GM21360 (cell line): ENCODE results near the gene CMTR1.
"Not testable (repeated sequence)": the region's sequence is repeated elsewhere in the genome, so short reads cannot be mapped to it uniquely, and the experiment has no call there.

Experiments
- ATAC-seq: cut with Tn5 transposase; IDR thresholded peaks from one replicate; pipeline ENCODE4 v1.9.1; 2021; ENCODE audit warnings: mild to moderate bottlenecking, moderate library complexity; ENCODE audit not compliant: unreplicated experiment

Gene CMTR1

DNA sequence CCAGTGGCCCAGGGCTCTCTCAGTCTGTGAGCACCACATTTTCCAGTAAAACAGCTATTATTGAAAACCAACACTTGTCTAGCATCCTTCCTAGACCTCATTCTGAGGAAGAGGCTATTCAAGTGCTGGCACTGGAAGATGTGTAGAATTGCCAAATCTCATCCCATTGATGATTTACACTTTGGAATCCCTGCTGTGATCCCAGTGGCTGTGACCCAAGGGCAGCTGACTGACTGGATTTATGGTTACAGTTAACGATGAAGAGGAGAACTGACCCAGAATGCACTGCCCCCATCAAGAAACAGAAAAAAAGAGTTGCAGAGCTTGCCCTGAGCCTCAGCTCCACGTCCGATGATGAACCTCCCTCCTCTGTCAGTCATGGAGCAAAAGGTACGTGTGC, 2.4 kb downstream of the CMTR1 start:
- ATAC-seq: no peak

DNA sequence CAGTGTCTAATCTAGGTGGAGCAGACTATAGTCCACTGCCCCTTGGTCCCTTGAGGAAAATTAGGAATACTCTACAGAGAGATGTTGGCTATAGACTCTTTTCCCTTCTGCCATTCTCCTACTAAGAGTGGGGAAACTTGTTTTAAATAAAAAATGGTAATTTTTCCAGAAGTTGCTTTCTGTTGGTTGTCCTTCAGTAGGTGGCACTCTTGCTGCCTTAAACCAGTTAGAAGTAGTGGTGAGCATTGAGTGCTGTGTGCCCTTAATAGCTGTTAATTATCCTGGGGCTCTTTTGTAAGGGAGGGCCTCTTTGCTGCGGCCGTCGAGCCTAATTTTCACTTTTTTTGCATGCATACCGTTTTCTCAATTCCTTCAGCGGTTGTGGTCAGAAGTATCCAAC, 2.8 kb downstream of the CMTR1 start:
- no peak for ATAC-seq

DNA sequence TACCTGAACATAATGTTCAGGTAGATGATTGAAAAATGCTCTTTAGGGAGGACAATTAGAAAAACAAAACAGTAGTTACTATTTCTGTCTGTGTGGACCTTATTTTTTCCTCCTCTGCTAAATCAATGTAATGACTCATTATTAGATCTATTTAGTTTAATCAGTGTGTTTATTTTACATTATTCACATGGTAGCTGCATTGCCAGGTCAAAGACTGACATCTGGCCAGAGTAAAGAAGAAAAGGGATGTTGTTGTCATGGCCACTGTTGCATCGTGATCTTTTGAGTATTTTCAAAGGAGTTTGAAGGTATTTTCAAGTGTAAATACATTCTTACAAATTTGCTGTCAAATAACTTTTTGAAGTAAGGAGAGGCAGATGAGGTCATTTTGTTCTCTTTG, 5.9 kb downstream of the CMTR1 start:
- ATAC-seq: no peak

- ATAC-seq: no peak
Measured at GRCh38 chr6:37441651-37442050, 8.6 kb downstream of the CMTR1 start.

DNA sequence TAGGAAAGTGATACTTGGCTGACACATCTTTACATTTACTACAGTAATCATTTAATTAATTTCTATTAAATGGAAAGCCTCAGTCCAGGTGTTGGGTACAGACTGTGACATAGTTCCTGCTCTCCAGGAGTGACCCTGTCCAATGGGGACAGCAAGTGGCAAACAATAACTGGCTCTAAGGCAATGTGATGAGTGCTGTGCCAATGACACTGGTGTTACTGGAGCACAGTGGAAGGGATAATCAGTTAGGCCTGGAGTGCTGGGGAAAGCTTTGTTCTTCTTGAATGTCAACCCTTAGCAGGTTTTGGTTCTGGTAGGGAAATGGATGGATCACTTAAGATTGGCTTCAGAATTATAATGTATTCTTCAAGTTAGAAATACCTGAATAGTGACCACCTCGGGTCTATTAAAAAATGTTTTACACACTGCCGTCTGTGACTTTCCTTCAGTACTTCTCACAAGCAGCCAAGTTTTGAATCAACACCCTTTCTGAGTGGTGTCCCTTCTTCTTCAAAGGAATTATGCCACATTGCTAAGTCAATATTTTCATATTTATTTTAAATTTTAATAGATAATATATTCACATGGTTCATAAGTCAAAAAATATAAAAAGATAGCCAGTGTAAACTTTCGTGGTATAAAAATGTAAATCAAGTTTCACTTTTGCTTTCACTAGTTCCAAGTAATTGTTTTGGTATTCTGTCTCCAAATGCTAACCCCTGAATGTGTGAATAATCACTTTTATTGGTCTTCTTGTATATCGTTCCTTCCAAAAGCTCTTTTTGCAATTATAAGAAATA, 9.6 kb downstream of the CMTR1 start:
- ATAC-seq: no peak

GRCh38 chr6:37443216-37443542, 10.2 kb downstream of the CMTR1 start:
- ATAC-seq: not testable (repeated sequence)

DNA sequence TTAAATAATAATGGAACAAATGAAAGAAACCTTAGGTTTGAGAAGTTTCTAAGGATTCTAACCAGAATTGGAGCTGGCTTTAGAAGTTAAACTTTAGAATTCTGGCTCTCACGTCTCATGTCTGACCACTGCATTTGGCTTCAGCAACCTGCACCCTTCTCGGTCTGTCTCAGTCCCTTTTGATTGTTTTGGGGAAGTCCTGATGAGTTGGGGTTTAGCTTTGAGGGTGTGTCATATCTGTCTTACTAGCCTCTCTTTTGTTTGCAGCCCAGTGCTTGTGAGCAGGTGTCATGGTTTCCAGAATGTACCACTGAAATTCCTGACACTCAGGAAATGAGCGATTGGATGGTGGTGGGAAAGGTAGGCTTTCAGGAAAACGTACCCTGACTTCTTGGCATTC, 17.0 kb downstream of the CMTR1 start:
- no peak for ATAC-seq

DNA sequence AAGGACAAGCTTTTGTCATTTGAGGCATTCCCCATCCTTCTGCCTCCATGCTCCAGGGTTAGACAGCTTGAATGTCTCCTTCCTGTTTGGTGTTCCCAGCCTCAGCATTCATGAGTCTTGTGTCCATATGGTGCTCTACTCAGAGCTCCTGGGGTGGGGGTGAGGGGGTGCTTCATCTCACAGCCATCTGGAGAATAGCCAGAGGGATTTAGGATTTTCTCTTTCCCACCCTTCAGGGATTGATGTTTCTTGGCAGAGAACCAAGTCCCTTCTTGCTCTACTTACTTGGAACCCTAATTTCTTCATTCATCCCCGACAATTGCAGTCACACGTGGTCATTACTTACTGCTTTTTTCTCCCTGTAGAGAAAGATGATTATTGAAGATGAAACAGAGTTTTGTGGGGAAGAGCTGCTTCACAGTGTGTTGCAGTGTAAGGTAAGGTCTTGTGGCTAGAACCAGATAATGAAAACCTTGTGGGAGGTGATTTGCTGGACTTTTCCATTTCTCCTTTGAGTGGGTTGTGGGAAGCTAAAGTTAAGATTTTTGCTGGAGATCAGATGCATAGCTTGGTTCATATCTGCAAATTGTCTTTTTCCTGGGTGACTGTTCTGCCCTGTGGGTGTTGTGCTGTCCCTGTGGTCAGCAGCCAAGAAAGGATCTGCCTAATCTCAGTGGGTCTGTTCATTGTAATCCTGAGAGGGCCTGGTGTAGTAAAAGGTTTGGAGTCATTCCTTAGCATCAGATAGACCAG, 18.6 kb downstream of the CMTR1 start:
- ATAC-seq: no peak

- ATAC-seq: no peak
Measured at GRCh38 chr6:37452522-37452921, 19.5 kb downstream of the CMTR1 start.

- ATAC-seq: no peak
Measured at GRCh38 chr6:37454420-37455140, 21.6 kb downstream of the CMTR1 start.

DNA sequence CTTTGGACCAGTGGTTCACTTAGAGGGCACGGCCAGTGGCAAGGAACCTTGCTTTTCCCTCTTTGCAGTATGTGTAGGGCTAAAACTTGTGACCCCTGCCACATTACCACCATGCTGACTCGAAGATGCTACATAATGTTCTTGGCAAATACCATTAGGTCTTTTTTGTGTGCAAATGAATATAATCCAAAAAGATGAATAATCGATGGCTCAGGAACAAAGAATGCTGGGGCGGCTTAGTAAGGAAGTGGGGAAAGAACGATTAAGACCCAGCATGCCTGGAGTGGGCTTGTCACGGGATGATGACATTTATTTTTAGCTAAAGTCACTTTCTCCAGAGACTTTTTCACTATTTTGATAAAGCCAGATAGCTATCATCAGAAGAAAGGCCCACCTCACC, 23.1 kb downstream of the CMTR1 start:
- ATAC-seq: no peak

DNA sequence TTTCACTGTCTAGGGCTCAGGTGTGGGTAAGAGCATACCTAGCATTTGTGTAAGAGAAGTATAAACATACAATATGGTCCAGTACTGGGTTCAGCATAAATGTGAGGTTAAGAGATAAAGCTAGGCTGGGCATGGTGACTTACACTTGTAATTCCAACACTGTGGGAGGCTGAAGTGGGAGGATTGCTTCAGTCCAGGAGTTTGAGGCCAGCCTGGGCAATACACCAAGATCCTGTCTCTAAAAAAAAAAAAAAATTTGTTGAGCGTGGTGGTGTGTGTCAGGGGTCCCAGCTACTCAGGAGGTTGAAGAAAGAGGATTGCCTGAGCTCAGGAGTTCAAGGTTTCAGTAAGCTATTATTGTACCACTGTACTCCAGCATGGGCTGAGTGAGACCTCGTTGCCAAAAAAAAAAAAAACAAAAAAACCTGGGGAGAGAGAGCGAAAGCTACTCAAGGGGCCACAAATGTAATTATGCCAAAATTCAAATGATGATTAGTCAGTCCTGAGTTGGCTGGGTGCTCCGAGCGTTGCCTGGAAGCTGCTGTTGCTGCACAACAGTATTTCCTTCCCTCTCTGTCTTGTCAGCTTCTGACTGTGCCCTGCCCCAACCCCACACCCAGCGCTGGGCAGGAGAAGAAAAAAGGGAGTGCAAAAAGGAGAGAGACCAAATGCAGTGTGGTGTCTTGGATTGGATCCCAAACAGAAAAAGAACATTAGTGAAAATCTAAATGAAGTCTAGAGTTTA, 24.0 kb downstream of the CMTR1 start:
- no peak for ATAC-seq

- no peak for ATAC-seq
Measured at GRCh38 chr6:37459981-37460800, 27.2 kb downstream of the CMTR1 start.

- ATAC-seq: no peak
Measured at GRCh38 chr6:37460805-37461204, 27.8 kb downstream of the CMTR1 start.

DNA sequence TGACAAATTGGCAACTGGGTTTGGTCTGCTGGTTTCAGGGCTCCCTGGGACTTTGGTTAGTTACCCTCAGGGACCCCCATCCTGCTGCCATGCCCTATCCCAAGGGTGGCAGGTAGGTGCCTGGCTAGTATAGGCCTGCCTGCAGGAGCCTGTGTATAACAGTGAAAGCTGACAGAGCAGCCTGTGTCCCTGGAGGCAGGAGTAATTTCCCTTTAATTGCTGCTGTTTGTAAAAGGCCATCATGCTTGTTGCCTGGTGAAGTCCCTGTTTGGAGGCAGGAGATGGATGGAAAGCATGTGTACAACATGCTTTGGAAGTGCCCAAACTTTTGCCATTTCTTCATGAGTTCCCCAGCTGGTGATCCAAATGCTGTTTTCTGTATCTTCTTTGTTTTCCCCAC, 30.1 kb downstream of the CMTR1 start:
- ATAC-seq: no peak

- no peak for ATAC-seq
Measured at GRCh38 chr6:37467718-37468117, 34.7 kb downstream of the CMTR1 start.

GRCh38 chr6:37473364-37474095, 40.5 kb downstream of the CMTR1 start:
- ATAC-seq: no peak

DNA sequence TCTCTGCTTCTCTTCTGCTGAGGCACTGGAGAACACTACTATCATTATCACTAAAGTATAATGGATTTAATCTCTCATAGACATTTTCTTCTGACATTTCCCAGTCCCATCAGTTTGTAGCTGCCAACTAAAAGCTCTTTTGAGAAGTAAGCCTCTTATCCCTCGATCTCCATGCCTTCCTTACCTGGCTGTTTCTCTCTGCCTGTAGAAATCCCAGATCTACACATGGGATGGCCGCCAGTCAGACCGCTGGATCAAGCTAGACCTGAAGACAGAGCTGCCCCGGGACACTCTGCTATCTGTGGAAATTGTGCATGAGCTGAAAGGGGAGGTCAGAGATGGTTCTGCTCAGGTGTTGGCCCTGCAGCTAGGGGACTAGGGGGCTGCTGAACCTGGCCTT, 41.3 kb downstream of the CMTR1 start:
- no peak for ATAC-seq

- ATAC-seq: no peak
Measured at GRCh38 chr6:37477191-37477590, 44.2 kb downstream of the CMTR1 start.
